GM23338 (cell line): ENCODE results near the gene SZT2. TPM values are rescaled to one million over a fixed set of nuclear protein-coding genes. Genes with fewer than 3 reads are reported as not detected.

Source experiments
- ATAC-seq: fragments of 200-7000 bp; cut with Tn5 transposase; 3 replicates; pipeline ENCODE4 v1.9.1; 2020
- DNase-seq: peaks from one replicate; pipeline ENCODE4 v3.0.0-alpha.2; 2015; ENCODE audit warnings: low spot score
- H2AFZ ChIP-seq: fragments of 200-600 bp; sonication (generic); 2 replicates; pipeline ENCODE4 v1.8.0; 2016; ENCODE audit warnings: antibody characterized with exemption, mild to moderate bottlenecking, moderate library complexity
- H3F3A ChIP-seq: fragments of 200-600 bp; sonication (generic); replicated peaks from 2 replicates; pipeline ENCODE4 v1.8.0; 2017; ENCODE audit warnings: antibody characterized with exemption, mixed run types, low read depth
- H3K27ac ChIP-seq: fragments of 200-600 bp; sonication (generic); 2 replicates; pipeline ENCODE4 v1.6.1; 2016; ENCODE audit warnings: low read depth
- H3K27me3 ChIP-seq: fragments of 200-600 bp; sonication (generic); 2 replicates; pipeline ENCODE4 v1.8.0; 2016; ENCODE audit warnings: mild to moderate bottlenecking, mixed run types, moderate library complexity; ENCODE audit not compliant: insufficient read depth
- H3K36me3 ChIP-seq: fragments of 200-600 bp; sonication (generic); 2 replicates; pipeline ENCODE4 v1.8.0; 2016; ENCODE audit warnings: mild to moderate bottlenecking; ENCODE audit not compliant: insufficient read depth
- H3K4me1 ChIP-seq: fragments of 200-600 bp; sonication (generic); 2 replicates; pipeline ENCODE4 v1.8.0; 2016; ENCODE audit warnings: mild to moderate bottlenecking, moderate library complexity; ENCODE audit not compliant: insufficient read depth
- H3K4me2 ChIP-seq: fragments of 200-600 bp; sonication (generic); 2 replicates; pipeline ENCODE4 v1.7.1; 2017; ENCODE audit warnings: mixed run types
- H3K4me3 ChIP-seq: fragments of 200-600 bp; sonication (generic); 2 replicates; pipeline ENCODE4 v1.6.1; 2016; ENCODE audit warnings: mixed run types
- H3K79me2 ChIP-seq: fragments of 200-600 bp; sonication (generic); replicated peaks from 2 replicates; pipeline ENCODE4 v1.8.0; 2017; ENCODE audit warnings: mild to moderate bottlenecking; ENCODE audit not compliant: insufficient read depth
- H3K9me2 ChIP-seq: fragments of 200-600 bp; sonication (generic); 2 replicates; pipeline ENCODE4 v1.8.0; 2017; ENCODE audit not compliant: insufficient read depth
- H4K20me1 ChIP-seq: fragments of 200-600 bp; sonication (generic); replicated peaks from 2 replicates; pipeline ENCODE4 v1.8.0; 2017; ENCODE audit warnings: mild to moderate bottlenecking; ENCODE audit not compliant: insufficient read depth
- H3K27ac Mint-ChIP-seq: 2 replicates; pipeline ENCODE4 v1.8.0; 2020; ENCODE audit warnings: inconsistent platforms, mild to moderate bottlenecking, moderate library complexity, mixed read lengths
- H3K27me3 Mint-ChIP-seq: 3 replicates; pipeline ENCODE4 v1.8.0; 2022; ENCODE audit warnings: low read depth, mild to moderate bottlenecking, moderate library complexity, mixed read lengths, inconsistent platforms; ENCODE audit not compliant: insufficient read depth, poor library complexity
- H3K36me3 Mint-ChIP-seq: 3 replicates; pipeline ENCODE4 v1.8.0; 2021; ENCODE audit warnings: low read depth, mild to moderate bottlenecking, inconsistent platforms, moderate library complexity, mixed read lengths
- H3K4me1 Mint-ChIP-seq: 3 replicates; pipeline ENCODE4 v1.8.0; 2020; ENCODE audit warnings: mild to moderate bottlenecking, inconsistent platforms, mixed read lengths
- H3K4me3 Mint-ChIP-seq: 3 replicates; pipeline ENCODE4 v1.8.0; 2021; ENCODE audit warnings: moderate library complexity, mild to moderate bottlenecking, inconsistent platforms, mixed read lengths
- H3K9me3 Mint-ChIP-seq: 3 replicates; pipeline ENCODE4 v1.8.0; 2020; ENCODE audit warnings: moderate library complexity, mild to moderate bottlenecking, inconsistent platforms, mixed read lengths
- EZH2 ChIP-seq: fragments of 200-600 bp; sonication (generic); IDR thresholded peaks from one replicate; pipeline ENCODE4 v1.8.0; 2017; ENCODE audit warnings: antibody characterized with exemption, mild to moderate bottlenecking, low read depth; ENCODE audit not compliant: unreplicated experiment
- EZH2phosphoT487 ChIP-seq: fragments of 200-600 bp; sonication (generic); IDR thresholded peaks from one replicate; pipeline ENCODE4 v1.8.1; 2018; ENCODE audit warnings: antibody characterized with exemption; ENCODE audit not compliant: unreplicated experiment
- NANOG ChIP-seq: IDR thresholded peaks from 2 replicates; pipeline ENCODE4 v1.6.1; 2016; ENCODE audit warnings: antibody characterized with exemption, borderline replicate concordance
- STAT1 ChIP-seq: IDR thresholded peaks from one replicate; pipeline ENCODE4 v1.6.1; 2016; ENCODE audit warnings: antibody characterized with exemption; ENCODE audit not compliant: unreplicated experiment
- ZNF114 ChIP-seq: fragments of 250-450 bp; sonication (Bioruptor Pico); IDR thresholded peaks from 2 replicates; pipeline ENCODE4 v1.5.0; 2020; ENCODE audit warnings: mild to moderate bottlenecking, moderate library complexity
- ZNF331 ChIP-seq: fragments of 250-450 bp; sonication (Bioruptor Pico); IDR thresholded peaks from 2 replicates; pipeline ENCODE4 v1.5.0; 2020; ENCODE audit warnings: low read depth, mild to moderate bottlenecking, moderate library complexity
- ZNF462 ChIP-seq: fragments of 250-450 bp; sonication (Bioruptor Pico); IDR thresholded peaks from 2 replicates; pipeline ENCODE4 v1.5.0; 2020; ENCODE audit warnings: mild to moderate bottlenecking, moderate library complexity
- polyA plus RNA-seq: library from polyadenylated mRNA; unstranded; fragments of >200 nt; fragmentation: Nextera tagmentation; extraction: Ambion mirVana; gene quantifications from 2 replicates; pipeline ENCODE4 v1.2.1, GENCODE V29; 2016
- total RNA-seq: library from RNA; depleted of rRNA; stranded (reverse); fragments of >200 nt; shearing (Covaris generic); gene quantifications from 2 replicates; pipeline ENCODE4 v1.2.3, GENCODE V29; 2014
- TF ChIP-seq, protein P1 (sequence below): IDR thresholded peaks from 2 replicates; pipeline ENCODE4 v1.6.1; 2016; ENCODE audit warnings: antibody characterized with exemption
- TF ChIP-seq, protein P2 (sequence below), 2 experiments: fragments of 200-600 bp in 1 of 2; sonication (generic) in 1 of 2; conservative IDR thresholded peaks; 2 replicates each; pipeline versions ENCODE4 v1.5.1 to v1.6.1; 2016 to 2017; ENCODE audit warnings: antibody characterized with exemption in 2 of 2, low read depth in 2 of 2, mild to moderate bottlenecking in 2 of 2, moderate library complexity in 1 of 2

SZT2 gene
- total and polyA plus RNA-seq, 2 experiments from 2014 or later, result 4.1 to 16.1 TPM

DNA sequence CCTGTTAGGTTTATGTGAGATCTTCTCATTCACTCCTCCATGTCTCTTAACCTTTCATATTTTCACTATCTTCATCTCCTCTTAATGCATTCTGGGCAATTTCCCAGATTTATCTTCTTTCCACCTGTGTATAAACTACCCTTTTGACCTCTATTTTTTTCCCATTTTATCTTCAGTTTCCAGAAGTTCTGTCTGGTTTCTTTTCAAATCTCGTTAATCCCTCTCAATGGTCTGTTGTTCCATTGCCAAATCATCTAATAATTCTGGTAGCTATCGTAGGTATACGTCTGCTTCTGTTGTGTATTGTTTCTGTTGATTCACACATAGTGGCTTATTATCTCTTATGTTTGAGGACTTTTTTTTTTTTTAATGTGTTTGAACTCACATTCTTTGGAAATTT, 89.7 kb downstream of the SZT2 start (continued):
- TF ChIP-seq, protein P1, sequence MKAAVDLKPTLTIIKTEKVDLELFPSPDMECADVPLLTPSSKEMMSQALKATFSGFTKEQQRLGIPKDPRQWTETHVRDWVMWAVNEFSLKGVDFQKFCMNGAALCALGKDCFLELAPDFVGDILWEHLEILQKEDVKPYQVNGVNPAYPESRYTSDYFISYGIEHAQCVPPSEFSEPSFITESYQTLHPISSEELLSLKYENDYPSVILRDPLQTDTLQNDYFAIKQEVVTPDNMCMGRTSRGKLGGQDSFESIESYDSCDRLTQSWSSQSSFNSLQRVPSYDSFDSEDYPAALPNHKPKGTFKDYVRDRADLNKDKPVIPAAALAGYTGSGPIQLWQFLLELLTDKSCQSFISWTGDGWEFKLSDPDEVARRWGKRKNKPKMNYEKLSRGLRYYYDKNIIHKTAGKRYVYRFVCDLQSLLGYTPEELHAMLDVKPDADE, result no peak
- TF ChIP-seq ZNF114 (CRISPR knock-in tag) (no peak), STAT1 (no peak), ZNF331 (CRISPR knock-in tag) (no peak)
- TF ChIP-seq, protein P2, sequence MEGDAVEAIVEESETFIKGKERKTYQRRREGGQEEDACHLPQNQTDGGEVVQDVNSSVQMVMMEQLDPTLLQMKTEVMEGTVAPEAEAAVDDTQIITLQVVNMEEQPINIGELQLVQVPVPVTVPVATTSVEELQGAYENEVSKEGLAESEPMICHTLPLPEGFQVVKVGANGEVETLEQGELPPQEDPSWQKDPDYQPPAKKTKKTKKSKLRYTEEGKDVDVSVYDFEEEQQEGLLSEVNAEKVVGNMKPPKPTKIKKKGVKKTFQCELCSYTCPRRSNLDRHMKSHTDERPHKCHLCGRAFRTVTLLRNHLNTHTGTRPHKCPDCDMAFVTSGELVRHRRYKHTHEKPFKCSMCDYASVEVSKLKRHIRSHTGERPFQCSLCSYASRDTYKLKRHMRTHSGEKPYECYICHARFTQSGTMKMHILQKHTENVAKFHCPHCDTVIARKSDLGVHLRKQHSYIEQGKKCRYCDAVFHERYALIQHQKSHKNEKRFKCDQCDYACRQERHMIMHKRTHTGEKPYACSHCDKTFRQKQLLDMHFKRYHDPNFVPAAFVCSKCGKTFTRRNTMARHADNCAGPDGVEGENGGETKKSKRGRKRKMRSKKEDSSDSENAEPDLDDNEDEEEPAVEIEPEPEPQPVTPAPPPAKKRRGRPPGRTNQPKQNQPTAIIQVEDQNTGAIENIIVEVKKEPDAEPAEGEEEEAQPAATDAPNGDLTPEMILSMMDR (conservative IDR thresholded peaks at IDR 0.05; ENCODE audit: low read depth in 2 of 2), result no peak

GRCh38 chr1:43481491-43481890, 91.8 kb downstream of the SZT2 start:
- Histone ChIP-seq H3K4me2 (no peak overlapping the region), H3K79me2 (no peaks in the 10 kb centered on the region), H2AFZ (no peak overlapping the region), H3K4me1 (no peaks in the 10 kb centered on the region), H3F3A (no peaks in the 10 kb centered on the region), H4K20me1 (no peaks in the 10 kb centered on the region), H3K27me3 (no peaks in the 10 kb centered on the region), H3K36me3 (no peaks in the 10 kb centered on the region), H3K9me2 (no peaks in the 10 kb centered on the region), H3K4me3 (no peak overlapping the region), H3K27ac (no peak overlapping the region)
- Mint-ChIP-seq H3K27ac (no peak overlapping the region), H3K4me3 (no peak overlapping the region), H3K4me1 (no peaks in the 10 kb centered on the region), H3K9me3 (no peaks in the 10 kb centered on the region), H3K27me3 (no peaks in the 10 kb centered on the region), H3K36me3 (no peaks in the 10 kb centered on the region; the same call in 2 of the 3 replicates)
- DNase-seq (no peak), ATAC-seq (no peak)
- TF ChIP-seq NANOG, result no peak
- TF ChIP-seq EZH2phosphoT487, result no peak
- no peak for TF ChIP-seq EZH2
- TF ChIP-seq, protein P1, result no peak

DNA sequence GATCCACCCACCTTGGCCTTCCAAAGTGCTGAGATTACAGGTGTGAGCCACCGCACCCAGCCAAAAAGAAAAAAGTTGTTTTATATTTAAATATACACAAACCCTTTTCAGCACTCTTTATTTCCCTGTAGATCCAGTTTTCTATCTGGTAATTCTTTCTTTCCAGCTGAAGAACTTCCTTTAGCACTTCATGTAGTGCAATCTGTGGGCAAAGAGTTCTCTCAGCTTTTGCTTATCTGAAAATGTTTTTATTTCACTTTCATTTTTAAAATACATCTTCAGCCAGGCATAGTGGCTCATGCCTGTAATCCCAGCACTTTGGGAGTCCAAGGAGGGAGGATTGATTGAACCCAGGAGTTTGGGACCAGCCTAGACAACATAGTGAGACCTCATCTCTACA, 92.5 kb downstream of the SZT2 start:
- Histone ChIP-seq H3K36me3 (no peaks in the 10 kb centered on the region), H3K9me2 (no peaks in the 10 kb centered on the region), H3K79me2 (no peaks in the 10 kb centered on the region), H2AFZ (no peak overlapping the region), H3K4me3 (no peak overlapping the region), H3K27ac (no peak overlapping the region), H3K27me3 (no peaks in the 10 kb centered on the region), H4K20me1 (no peaks in the 10 kb centered on the region), H3F3A (no peaks in the 10 kb centered on the region), H3K4me2 (no peak overlapping the region), H3K4me1 (no peaks in the 10 kb centered on the region)
- DNase-seq (no peak), ATAC-seq (no peak)
- Mint-ChIP-seq H3K9me3 (peaks cover 4% of the 10 kb centered on the region; the same call in 2 of the 3 replicates), H3K27me3 (peaks cover 2% of the 10 kb centered on the region), H3K4me3 (no peak overlapping the region), H3K27ac (no peak overlapping the region), H3K4me1 (no peaks in the 10 kb centered on the region), H3K36me3 (no peaks in the 10 kb centered on the region; the same call in 2 of the 3 replicates)
- TF ChIP-seq ZNF114 (CRISPR knock-in tag) (no peak), ZNF462 (CRISPR knock-in tag) (no peak)
- TF ChIP-seq, protein P1, result no peak
